ELF-1 (cell line): Measurements from ENCODE around the gene UGT1A8.
"Not testable (repeated sequence)": the region's sequence is repeated elsewhere in the genome, so short reads cannot be mapped to it uniquely, and the experiment has no call there.

Experiments
- DNase-seq: peaks from one replicate; pipeline ENCODE4 v3.0.0-alpha.2; 2016; ENCODE audit warnings: low read depth, low spot score

Gene UGT1A8

DNA sequence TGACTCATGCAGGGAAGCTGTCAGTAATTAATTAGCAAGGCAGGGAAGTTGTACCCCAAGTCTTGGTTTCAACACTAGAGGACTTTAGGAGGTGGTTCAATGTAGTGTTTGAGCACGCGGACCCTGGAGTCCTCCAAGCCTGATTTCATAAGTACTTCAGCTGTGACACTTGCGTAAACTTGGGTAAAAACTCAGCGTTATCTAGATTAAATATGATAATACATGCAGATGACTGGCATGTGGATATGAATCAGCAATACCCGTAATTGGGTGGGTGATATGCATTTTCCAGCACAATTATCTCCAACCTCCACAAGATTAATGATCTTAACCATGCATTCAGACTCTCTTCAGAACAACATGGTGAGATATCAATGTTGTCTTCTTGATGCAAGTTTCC lies 69.5 kb downstream of the UGT1A8 start:
- DNase-seq = no peak

DNA sequence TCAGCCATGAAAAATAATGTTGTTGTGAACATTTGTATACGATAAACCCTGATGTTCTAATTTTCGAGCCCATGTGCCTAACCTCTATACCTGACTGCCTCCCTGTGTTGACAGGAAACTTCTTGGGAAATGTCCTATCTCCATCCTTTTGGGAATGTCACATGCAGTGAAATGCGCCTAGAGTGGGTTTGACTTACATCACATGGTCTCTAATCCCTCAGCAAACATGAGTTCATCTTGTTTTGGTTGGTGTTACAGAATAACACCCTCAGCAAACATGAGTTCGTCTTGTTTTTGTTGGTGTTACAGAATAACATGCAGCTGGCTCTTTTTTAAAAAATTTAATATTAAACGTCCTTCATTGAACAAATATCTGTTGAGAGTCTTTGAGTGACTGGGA lies 70.9 kb downstream of the UGT1A8 start:
- DNase-seq = no peak

DNA sequence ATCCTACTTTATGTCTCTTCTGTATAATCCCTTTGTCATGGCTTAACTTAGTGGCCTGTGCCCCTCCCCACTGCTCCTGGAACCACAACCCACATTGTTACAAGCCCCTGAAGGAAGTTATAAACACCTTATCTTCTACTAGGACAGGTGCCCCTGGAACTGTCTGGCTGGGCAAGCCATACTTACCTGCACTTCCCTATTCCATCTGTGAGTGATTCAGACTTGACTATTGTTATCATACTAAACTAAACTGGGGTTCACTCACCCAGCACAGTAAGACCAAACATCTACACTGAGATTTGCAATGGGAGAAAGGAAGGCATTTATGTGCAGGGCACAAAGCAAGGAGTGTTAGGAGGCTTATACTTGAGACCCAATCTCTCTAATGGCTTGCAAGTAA lies 71.6 kb downstream of the UGT1A8 start:
- no peak for DNase-seq

DNA sequence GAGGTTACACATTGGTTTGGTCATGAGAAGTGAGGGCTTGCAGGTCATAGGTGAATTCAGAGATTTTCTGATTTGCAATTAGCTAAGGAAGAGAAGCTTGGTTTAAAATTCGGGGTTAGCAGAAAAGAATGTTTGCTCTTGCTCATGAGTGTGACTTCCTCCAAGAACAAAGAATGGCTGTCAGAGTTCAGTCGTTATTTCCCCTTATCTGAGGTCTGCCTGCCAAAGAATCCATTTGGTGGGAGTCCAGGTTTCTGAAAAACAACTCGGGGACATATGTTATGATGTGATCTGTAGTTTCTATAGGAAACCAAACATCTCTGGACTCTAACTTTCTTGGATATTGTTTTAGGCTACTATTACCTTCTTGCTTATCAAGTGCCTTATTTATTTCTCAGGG lies 72.1 kb downstream of the UGT1A8 start:
- no peak for DNase-seq

DNA sequence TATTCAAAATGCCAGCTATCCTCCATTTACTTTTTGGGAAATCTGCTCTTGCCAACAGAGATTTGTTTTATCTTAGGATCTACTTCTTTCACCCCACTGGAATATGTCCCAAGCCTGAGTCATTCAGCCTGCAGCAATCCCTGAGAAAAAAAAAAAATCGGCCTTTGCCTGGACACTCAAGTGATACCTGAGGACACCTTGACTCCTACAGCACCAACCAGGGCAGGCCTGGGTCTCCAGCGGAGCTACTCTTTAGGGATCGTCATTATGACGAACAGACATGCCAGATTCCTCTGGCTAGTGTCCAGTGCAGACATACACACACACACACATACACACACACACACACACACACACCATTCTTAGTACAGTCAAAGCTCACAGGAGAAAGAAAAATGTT lies 73.0 kb downstream of the UGT1A8 start:
- DNase-seq = no peak

DNA sequence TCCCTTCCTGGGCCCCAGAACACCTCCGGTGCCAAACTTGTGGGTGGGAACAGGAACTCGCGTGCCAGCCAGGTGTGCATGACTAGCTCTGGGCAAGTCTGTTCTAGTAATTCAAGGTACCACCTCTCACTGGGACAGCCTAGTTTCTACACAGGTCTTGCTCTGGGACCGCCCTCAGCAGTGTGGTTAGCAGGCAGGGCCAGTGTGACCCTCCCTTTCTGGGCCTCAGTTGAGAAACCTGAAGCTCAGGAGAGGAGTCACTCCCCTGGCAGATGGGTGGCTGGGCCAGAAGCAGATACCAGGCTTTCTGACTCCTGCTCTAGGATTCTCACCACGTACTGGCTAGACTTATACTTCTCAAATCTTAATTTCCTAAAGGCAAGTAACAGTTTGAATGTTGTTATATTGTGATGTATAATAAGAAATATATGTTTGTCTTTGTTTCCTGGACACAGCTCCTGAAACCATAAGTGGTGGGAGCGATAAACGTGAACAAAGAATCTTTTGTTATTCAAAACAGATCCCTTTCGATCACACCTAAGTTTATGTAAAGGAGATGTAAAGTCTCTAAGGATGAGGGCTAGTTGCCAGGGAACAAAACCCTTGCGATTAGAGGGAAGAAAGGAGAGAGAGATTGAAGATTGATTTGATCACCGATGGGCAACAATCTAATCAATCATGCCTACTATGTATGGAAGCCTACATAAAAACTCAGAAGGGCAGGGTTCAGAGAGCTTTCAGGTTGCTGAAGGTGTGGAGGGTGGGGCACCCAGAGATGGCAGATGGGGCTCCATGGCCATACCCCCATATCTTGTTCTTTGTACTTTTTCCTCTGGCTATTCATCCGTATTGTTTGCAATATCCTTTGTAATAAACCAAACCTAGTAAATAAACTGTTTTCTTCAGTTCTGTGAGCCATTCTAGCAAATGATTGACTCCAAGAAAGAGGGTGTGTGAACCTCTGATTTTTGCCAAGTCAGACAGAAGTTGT lies 74.3 kb downstream of the UGT1A8 start:
- DNase-seq = no peak

DNA sequence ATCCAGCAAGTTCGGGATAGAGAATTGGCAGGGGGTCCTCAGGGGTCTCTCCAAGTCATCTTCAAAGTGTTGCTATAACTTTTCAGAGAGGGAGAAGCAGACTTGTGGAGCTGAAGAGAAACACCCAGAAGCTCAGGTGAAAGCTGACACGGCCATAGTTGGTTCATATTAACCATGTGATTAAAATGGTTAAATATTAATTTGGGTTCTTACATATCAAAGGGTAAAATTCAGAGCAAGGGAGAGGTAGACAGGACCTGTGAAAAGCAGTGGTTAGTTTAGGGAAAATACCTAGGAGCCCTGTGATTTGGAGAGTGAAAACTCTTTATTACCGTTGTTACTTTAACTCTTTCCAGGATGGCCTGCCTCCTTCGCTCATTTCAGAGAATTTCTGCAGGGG lies 75.2 kb downstream of the UGT1A8 start, which contains the start of gene UGT1A6:
TSS of gene UGT1A6 (plus strand) at position 243 of the 400 bp plus-strand sequence. CDS start at position 358, 115 bp downstream.
- DNase-seq = no peak

DNA sequence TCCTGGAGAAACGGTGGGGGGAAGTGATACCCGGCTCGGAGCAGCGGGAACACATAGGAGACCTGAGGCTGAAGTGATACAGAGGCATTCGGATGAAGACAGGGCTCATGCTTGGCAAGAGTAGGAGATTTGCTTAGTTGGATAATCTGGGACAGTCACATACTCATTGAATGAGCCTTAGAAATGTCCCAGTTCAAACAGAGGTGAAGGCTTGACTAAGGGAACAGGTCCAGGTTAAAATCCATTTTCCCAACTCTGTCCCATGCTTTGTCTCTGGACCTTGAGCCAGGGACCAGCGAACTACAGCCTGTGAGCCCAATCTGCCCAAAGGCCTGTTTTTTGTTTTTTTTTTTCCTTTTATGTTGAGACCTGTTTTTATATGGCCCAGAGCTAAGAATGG lies 76.5 kb downstream of the UGT1A8 start:
- DNase-seq = no peak

DNA sequence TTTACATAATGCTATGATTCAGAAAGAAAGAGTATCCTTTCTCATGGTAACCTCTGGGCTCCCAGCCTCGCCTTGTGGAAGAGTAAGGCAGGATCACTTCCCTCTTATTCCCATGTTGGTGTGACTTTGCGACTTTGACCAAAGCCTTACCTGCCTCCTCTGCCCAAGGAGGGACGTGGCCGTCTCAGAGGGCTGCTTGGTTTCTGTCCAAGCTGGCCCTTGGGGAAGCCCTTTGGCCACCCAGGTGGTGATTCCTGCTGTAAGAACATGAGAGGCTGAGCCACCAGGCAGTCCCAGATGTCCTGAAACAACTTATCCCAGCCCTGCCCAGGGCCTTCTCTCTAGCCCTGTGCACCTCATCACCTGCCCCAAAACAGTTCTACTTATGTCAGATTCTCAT lies 81.3 kb downstream of the UGT1A8 start:
- DNase-seq = no peak

DNA sequence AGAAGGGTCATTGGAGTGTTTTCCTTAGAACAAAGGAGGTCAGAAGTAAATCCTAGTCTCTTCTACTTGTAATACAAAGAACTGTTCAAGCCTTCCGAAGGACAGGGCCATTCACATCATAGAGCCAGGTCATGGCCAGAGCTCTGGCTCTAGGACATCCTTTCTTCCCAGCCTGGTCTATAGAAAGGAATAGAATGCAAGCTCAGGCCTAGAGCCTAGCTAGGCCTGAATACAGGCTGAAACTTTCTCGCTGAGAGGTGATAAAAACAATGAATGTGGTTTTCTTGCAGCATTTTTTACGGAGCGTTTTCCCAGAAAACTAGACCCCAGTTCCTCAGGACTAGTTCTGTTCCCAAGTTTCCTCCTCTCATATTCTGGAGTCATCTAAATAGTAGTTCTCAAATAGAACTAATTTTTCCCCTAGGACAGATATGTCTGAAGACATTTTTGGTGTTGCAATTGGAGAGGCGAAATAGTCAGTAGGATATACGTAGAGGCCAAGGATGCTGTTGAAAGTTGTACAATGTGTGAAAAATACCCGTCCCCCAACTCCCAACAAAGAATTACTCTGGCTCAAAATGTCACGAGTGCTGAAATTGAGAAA lies 82.1 kb downstream of the UGT1A8 start:
- DNase-seq = no peak

DNA sequence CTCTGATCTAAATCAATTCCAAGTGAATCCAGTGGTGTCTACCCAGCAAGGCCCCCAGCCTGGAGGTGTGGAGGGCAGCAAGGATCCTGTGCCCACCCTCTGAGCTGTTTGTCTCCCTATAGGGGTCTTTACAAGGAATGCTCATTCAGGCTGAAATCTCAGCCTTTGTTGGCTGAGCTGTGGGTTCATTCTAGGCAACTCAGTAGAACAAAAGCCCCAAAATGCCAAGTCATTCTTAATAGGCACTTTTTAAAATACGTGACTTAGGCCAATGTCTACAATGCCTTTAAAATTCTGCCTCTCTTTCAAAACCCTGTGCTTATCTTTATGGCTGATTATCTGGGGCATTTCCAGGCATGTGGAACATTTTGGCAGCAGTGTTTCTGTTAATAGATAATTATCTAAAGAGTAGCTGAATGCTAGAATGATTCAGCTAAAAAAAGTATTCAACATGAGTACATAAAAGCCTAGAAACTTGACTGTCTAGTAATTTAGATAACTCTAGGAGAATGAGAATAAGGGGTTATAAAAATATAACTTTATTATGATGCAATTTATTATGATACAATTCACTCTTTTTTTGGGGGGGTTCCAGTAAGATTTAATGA lies 82.7 kb downstream of the UGT1A8 start:
- DNase-seq = peak; percentile 31

DNA sequence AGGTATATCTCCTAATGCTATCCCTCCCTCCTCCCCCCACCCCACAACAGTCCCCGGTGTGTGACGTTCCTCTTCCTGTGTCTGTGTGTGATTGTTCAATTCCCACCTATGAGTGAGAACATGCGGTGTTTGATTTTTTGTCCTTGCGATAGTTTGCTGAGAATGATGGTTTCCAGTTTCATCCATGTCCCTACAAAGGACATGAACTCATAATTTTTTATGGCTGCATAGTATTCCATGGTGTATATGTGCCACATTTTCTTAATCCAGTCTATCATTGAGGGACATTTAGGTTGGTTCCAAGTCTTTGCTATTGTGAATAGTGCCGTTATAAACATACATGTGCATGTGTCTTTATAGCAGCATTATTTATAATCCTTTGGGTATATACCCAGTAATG lies 83.4 kb downstream of the UGT1A8 start:
- DNase-seq = not testable (repeated sequence)

DNA sequence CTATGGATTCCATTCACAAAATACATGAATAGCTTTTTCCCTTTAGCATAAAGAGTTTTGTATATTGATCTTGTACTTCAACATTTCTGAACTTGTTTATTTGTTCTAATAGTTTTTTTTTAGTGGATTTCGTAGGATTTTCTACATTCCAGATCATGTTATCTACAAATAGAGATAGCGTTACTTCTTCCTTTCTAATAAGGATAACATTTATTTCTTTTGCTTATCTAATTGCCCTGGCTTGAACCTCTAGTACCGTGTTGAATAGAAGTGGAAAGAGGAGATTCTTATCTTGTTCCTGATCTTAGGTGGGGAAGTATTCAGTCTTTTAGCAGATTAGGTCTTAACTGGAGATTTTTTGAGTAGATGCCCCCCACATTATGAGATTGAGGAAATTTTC lies 84.8 kb downstream of the UGT1A8 start:
- DNase-seq = no peak

DNA sequence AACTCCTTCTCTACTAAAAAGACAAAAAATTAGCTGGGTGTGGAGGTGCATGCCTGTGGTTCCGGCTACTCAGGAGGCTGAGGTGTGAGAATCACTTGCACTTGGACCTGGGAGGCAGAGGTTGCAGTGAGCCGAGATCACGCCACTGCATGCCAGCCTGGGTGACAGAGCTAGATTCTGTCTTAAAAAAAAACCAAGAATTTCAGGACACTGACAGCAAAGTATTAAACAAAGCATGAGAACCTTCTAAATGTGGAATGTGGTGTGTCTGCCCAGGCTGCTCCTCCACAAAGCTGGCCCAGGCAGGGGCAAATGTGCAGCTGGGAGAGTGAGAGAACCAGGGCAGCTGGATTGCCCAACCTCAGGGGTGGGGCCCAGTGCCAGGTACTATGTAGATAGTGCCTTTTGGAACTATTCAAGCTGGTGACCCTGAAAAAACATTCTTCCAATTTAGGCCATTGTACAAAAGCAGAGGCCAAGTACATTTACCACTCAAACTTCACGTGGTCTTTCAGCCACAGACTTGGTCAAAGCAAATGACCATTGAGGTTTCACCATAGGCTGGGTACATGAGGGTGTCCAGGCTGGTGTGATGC lies 88.6 kb downstream of the UGT1A8 start:
- DNase-seq = no peak

DNA sequence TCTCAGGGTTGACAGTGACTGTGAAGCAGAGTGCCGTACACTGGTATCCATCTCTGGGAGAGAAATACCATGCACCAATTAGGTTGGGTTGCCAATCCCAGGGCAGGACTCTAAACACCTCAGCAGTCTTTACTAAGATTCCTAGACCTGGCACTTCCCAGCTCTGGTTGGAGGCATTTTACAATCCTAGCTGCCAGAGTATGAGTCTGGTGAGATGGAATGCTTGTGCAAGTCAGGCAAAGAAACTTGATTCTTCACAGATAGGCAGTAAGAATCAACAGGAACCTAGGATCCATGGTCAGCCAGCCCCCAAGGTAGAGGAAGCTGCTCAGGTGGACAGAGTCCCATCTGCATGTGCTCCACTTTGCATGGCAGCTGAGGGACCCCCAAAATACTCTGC lies 89.3 kb downstream of the UGT1A8 start:
- DNase-seq = no peak

DNA sequence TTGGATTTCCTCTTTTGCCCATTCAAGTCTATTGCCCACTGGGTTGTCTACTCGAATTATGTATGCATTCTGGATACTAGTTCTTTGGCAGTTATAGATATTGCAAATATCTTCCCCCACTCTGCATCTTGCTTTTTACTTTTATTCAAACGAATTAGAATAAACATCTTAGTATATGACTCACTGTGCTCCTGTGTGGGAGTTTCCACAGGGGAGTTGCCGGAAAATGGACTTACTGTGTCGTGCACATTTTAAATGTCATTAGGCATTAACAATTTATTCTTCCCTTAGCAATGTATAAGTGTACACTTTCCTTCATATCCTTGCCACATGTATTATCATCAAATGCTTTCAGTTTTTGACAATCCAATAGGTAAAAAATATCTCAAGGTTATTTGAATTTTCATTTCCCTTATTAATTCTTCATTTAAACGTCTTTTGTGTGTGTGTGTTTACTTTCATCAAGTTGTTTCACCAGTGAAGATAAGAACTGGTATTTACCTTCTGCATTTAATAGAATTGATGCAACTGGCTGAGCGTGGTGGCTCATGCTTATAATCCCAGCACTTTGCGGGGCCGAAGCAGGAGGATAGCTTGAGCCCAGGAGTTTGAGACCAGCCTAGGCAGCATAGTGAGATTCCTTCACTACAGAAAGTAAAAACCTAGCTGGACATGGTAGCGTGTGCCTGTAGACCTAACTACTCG lies 90.7 kb downstream of the UGT1A8 start:
- no peak for DNase-seq

DNA sequence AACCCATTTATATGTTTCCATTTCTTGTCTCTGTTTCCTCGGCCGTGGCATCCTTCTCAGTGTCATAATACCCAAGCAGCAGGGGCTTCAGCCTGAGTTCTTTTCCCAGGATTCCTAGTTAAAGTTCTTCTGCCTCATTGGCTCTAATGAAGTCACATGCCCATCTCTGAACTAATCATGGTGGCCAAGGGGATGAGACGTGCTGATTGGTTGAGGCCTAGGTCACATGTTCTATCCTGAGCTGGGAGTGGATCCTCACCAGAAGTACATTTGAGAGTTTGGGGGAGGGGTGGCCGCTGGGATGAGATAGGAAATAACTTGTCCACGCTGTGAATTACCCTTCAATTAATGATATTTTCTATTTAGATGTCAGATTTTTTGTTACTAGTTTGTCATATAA lies 91.5 kb downstream of the UGT1A8 start:
- no peak for DNase-seq

DNA sequence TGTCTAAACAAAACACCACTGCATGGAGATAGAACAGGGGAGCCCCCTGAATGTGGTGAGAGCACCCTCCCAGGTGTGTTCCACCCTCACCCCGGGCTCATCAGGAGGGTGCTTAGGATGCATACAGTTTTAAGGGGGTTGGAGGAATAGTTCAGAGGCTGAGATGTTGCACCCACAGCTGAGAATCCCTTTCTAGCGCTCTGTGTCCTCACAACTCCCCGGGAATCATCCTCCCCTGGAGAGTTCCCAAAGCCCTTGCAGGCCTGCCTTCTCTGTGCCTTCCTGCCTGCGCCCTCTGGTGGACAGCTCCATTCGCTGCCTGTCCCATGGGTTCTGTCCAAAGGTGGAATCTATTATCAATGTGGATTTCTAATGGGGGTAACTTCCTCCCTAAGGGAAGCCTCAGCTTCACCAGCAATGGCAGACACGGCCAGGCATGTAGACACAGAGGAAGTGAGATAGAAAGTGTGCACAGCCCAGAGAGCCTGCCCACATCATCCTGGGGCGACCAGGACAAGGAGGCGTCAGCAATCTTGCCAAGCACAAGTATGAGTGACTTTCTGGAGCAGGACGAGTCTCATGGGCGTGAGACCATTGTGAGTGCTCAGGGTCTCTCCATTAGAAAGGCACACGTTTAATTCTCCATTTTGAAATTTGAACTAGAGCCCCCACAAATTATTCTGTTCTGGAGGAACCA lies 94.0 kb downstream of the UGT1A8 start:
- DNase-seq = peak; percentile 75

DNA sequence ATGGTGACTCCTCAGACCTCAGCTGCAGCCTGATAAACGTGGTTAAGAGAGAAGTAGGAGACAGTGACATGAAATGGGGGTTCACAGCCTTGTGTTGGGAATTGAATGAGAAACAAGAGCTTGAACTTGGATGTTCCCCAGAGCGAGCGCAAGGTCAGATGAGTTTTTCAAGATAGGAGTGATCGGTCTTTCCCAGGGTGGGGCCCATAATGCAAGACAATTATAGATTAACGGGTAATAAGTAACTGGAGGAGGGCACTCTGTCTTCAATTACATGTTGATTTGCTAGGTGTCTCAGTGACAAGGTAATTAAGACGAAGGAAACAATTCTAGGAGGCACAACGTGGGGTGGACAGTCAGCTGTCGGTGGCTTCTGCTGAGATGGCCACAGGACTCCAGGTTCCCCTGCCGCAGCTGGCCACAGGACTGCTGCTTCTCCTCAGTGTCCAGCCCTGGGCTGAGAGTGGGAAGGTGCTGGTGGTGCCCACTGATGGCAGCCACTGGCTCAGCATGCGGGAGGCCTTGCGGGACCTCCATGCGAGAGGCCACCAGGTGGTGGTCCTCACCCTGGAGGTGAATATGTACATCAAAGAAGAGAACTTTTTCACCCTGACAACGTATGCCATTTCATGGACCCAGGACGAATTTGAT lies 95.3 kb downstream of the UGT1A8 start, which contains the start of gene UGT1A5:
TSS of gene UGT1A5 (plus strand) at position 297 of the 651 bp plus-strand sequence. CDS start at position 382, 85 bp downstream.
- DNase-seq = no peak

DNA sequence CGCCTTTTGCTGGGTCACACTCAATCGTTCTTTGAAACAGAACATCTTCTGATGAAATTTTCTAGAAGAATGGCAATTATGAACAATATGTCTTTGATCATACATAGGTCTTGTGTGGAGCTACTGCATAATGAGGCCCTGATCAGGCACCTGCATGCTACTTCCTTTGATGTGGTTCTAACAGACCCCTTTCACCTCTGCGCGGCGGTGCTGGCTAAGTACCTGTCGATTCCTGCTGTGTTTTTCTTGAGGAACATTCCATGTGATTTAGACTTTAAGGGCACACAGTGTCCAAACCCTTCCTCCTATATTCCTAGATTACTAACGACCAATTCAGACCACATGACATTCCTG lies 95.8 kb downstream of the UGT1A8 start:
- no peak for DNase-seq
